NCI-H2196 treated with DMSO at 0.1 percent for 48 hours (cell line): ENCODE measurements around the gene RAB14.

Experiments used
- DNase-seq: peaks from one replicate; lab custom pipeline; 2025; ENCODE audit not compliant: unreplicated experiment; lab: John Stamatoyannopoulos, UW

The RAB14 gene

GRCh38 chr9:121220996-121221663 lies 19.5 kb upstream of the RAB14 start:
- DNase-seq, result no peak

- DNase-seq, result no peak
Observed at GRCh38 chr9:121219530-121219929, 17.9 kb upstream of the RAB14 start.

- DNase-seq, result no peak
Observed at GRCh38 chr9:121218357-121219027, 16.8 kb upstream of the RAB14 start.

GRCh38 chr9:121217609-121218292 lies 16.1 kb upstream of the RAB14 start:
- DNase-seq, result no peak

GRCh38 chr9:121216271-121216805 lies 14.7 kb upstream of the RAB14 start:
- no peak for DNase-seq

GRCh38 chr9:121214005-121214404 lies 12.3 kb upstream of the RAB14 start:
- no peak for DNase-seq

- DNase-seq, result peak; percentile 77
Observed at GRCh38 chr9:121213136-121213806, 11.6 kb upstream of the RAB14 start.

- DNase-seq, result no peak
Observed at GRCh38 chr9:121210536-121210935, 8.9 kb upstream of the RAB14 start.

- DNase-seq, result no peak
Observed at GRCh38 chr9:121207371-121207940, 5.8 kb upstream of the RAB14 start.

- no peak for DNase-seq
Observed at GRCh38 chr9:121206516-121207370, 5.1 kb upstream of the RAB14 start.

- DNase-seq, result no peak
Observed at GRCh38 chr9:121204611-121205010, 2.9 kb upstream of the RAB14 start.

- no peak for DNase-seq
Observed at GRCh38 chr9:121204121-121204520, 2.5 kb upstream of the RAB14 start.

GRCh38 chr9:121201045-121201737 lies 478 bp downstream of the RAB14 start:
- no peak for DNase-seq

- DNase-seq, result no peak
Observed at GRCh38 chr9:121200356-121200755, 1.3 kb downstream of the RAB14 start.

GRCh38 chr9:121199921-121200320 lies 1.7 kb downstream of the RAB14 start:
- DNase-seq, result no peak

GRCh38 chr9:121198512-121199042 lies 3.1 kb downstream of the RAB14 start:
- no peak for DNase-seq

- DNase-seq, result no peak
Observed at GRCh38 chr9:121197132-121197531, 4.5 kb downstream of the RAB14 start.

- no peak for DNase-seq
Observed at GRCh38 chr9:121196389-121196788, 5.3 kb downstream of the RAB14 start.

GRCh38 chr9:121194730-121195129 lies 6.9 kb downstream of the RAB14 start:
- DNase-seq, result no peak
